ENCODE data around the gene PSAT1.

- TF ChIP-seq CTCF (conservative IDR thresholded peaks at IDR 0.05; ENCODE audit: low read length), result no peak
- no peak for TF ChIP-seq EZH2phosphoT487 (IDR thresholded peaks at IDR 0.05; ENCODE audit: borderline replicate concordance, low read depth, low read length)
Measured at GRCh38 chr9:78249542-78249941, 47.4 kb upstream of the PSAT1 start.
